Ishikawa (cell line): ENCODE data around the gene PTDSS2.

Source experiments
- CEBPB ChIP-seq: IDR thresholded peaks from 2 replicates; pipeline ENCODE4 v1.6.1; 2012
- CREB1 ChIP-seq: IDR thresholded peaks from 2 replicates; pipeline ENCODE4 v1.6.1; 2012; ENCODE audit warnings: low read depth
- EGR1 ChIP-seq: IDR thresholded peaks from 2 replicates; pipeline ENCODE4 v1.6.1; 2012
- EP300 ChIP-seq: IDR thresholded peaks from 2 replicates; pipeline ENCODE4 v1.6.1; 2012; ENCODE audit warnings: borderline replicate concordance
- FOXM1 ChIP-seq: IDR thresholded peaks from 2 replicates; pipeline ENCODE4 v1.6.1; 2012; ENCODE audit warnings: low read depth, borderline replicate concordance
- MAX ChIP-seq: IDR thresholded peaks from 2 replicates; pipeline ENCODE4 v1.6.1; 2012
- NFIC ChIP-seq: IDR thresholded peaks from 2 replicates; pipeline ENCODE4 v1.6.1; 2012
- RAD21 ChIP-seq: IDR thresholded peaks from 2 replicates; pipeline ENCODE4 v1.6.1; 2012; ENCODE audit warnings: low read depth
- REST ChIP-seq: IDR thresholded peaks from 2 replicates; pipeline ENCODE4 v1.6.1; 2012; ENCODE audit warnings: low read depth, mild to moderate bottlenecking
- TAF1 ChIP-seq: IDR thresholded peaks from 2 replicates; pipeline ENCODE4 v1.6.1; 2012; ENCODE audit warnings: low read depth, mild to moderate bottlenecking
- TCF12 ChIP-seq: IDR thresholded peaks from 2 replicates; pipeline ENCODE4 v1.6.1; 2012; ENCODE audit warnings: low read depth
- TEAD4 ChIP-seq: IDR thresholded peaks from 2 replicates; pipeline ENCODE4 v1.6.1; 2012
- YY1 ChIP-seq: IDR thresholded peaks from 2 replicates; pipeline ENCODE4 v1.6.1; 2012; ENCODE audit warnings: low read depth
- ZBTB7A ChIP-seq: IDR thresholded peaks from 2 replicates; pipeline ENCODE4 v1.6.1; 2012; ENCODE audit warnings: low read depth

- TF ChIP-seq MAX, result no peak
- TF ChIP-seq EGR1, result no peak
- TF ChIP-seq ZBTB7A, result no peak
- TF ChIP-seq REST, result no peak
- no peak for TF ChIP-seq NFIC
- TF ChIP-seq CREB1, result no peak
- no peak for TF ChIP-seq FOXM1
- no peak for TF ChIP-seq TAF1
- TF ChIP-seq RAD21, result no peak
- no peak for TF ChIP-seq EP300
- no peak for TF ChIP-seq CEBPB
- TF ChIP-seq TCF12, result no peak
- no peak for TF ChIP-seq TEAD4
- TF ChIP-seq YY1, result no peak
Measured at GRCh38 chr11:442611-443081, 7.4 kb upstream of the PTDSS2 start.
